SU-DHL-6 (cell line): Measurements from ENCODE around the gene CNN2.

Source experiments
- H2AFZ ChIP-seq: fragments of 200-600 bp; sonication (generic); 2 replicates; pipeline ENCODE4 v1.6.1; 2014; ENCODE audit warnings: low read depth, mild to moderate bottlenecking, moderate library complexity, mixed read lengths, antibody characterized with exemption, low read length; ENCODE audit not compliant: severe bottlenecking
- H3F3A ChIP-seq: fragments of 200-600 bp; shearing (Covaris generic); 2 replicates; pipeline ENCODE4 v1.6.0; 2016; ENCODE audit warnings: antibody characterized with exemption, mild to moderate bottlenecking; ENCODE audit not compliant: insufficient read depth
- H3K27ac ChIP-seq: fragments of 200-600 bp; sonication (generic); 2 replicates; pipeline ENCODE4 v1.5.1; 2016; ENCODE audit warnings: low read depth, mild to moderate bottlenecking, low read length, moderate library complexity, mixed read lengths
- H3K27me3 ChIP-seq: fragments of 200-600 bp; sonication (generic), shearing (Covaris generic); 2 replicates; pipeline ENCODE4 v1.6.0; 2014; ENCODE audit warnings: mild to moderate bottlenecking, low read length
- H3K36me3 ChIP-seq: fragments of 200-600 bp; sonication (generic); 2 replicates; pipeline ENCODE4 v1.6.1; 2014; ENCODE audit warnings: mild to moderate bottlenecking, low read length, mixed read lengths
- H3K4me2 ChIP-seq: fragments of 300-600, 200-600 bp; shearing (Covaris generic), sonication (generic); 2 replicates; pipeline ENCODE4 v1.6.0; 2014; ENCODE audit warnings: low read length, low read depth, mild to moderate bottlenecking; ENCODE audit not compliant: poor library complexity, severe bottlenecking
- H3K4me3 ChIP-seq: fragments of 200-600 bp; sonication (generic); 2 replicates; pipeline ENCODE4 v1.5.1; 2014; ENCODE audit warnings: antibody characterized with exemption, low read length, mild to moderate bottlenecking, mixed read lengths; ENCODE audit not compliant: insufficient read depth, poor library complexity, severe bottlenecking
- H3K79me2 ChIP-seq: fragments of 200-600 bp; sonication (generic); 2 replicates; pipeline ENCODE4 v1.6.1; 2014; ENCODE audit warnings: mild to moderate bottlenecking, low read length, moderate library complexity; ENCODE audit not compliant: insufficient read depth
- H3K9ac ChIP-seq: fragments of 200-600 bp; sonication (generic); 2 replicates; pipeline ENCODE4 v1.7.0; 2014; ENCODE audit warnings: mild to moderate bottlenecking, low read length
- H3K9me2 ChIP-seq: fragments of 200-600 bp; sonication (generic); replicated peaks from 2 replicates; pipeline ENCODE4 v1.6.1; 2014; ENCODE audit warnings: low read length; ENCODE audit not compliant: insufficient read depth
- H3K9me3 ChIP-seq: fragments of 200-600 bp; sonication (generic); 2 replicates; pipeline ENCODE4 v1.6.1; 2014; ENCODE audit warnings: low read length, mixed read lengths; ENCODE audit not compliant: insufficient read depth
- H4K20me1 ChIP-seq: fragments of 200-600 bp; sonication (generic); 2 replicates; pipeline ENCODE4 v1.6.1; 2014; ENCODE audit warnings: low read depth, mild to moderate bottlenecking, antibody characterized with exemption, low read length, moderate library complexity, mixed read lengths
- CTCF ChIP-seq: fragments of 200-600 bp; sonication (generic); IDR thresholded peaks from one replicate; pipeline ENCODE4 v1.5.1; 2017; ENCODE audit warnings: antibody characterized with exemption, mild to moderate bottlenecking, low read length, moderate library complexity; ENCODE audit not compliant: insufficient read depth, poor library complexity, severe bottlenecking
- EZH2phosphoT487 ChIP-seq: fragments of 200-600 bp; sonication (generic), shearing (Covaris generic); conservative IDR thresholded peaks from 2 replicates; pipeline ENCODE4 v1.6.1; 2018; ENCODE audit warnings: mild to moderate bottlenecking, antibody characterized with exemption, low read length, moderate library complexity, mixed read lengths

The CNN2 gene

GRCh38 chr19:995051-995827, 31.2 kb upstream of the CNN2 start:
- no peak overlapping the region for H2AFZ ChIP-seq
- no peaks in the 10 kb centered on the region for H4K20me1 ChIP-seq
- H3K4me3 ChIP-seq, result no peak overlapping the region
- H3F3A ChIP-seq, result no peaks in the 10 kb centered on the region
- no peaks in the 10 kb centered on the region for H3K27me3 ChIP-seq
- H3K9me2 ChIP-seq, result no peaks in the 10 kb centered on the region
- H3K79me2 ChIP-seq, result no peaks in the 10 kb centered on the region
- no peak for TF ChIP-seq CTCF
- no peak overlapping the region for H3K27ac ChIP-seq
- H3K9me3 ChIP-seq, result no peaks in the 10 kb centered on the region
- H3K9ac ChIP-seq, result no peak overlapping the region
- no peak overlapping the region for H3K4me2 ChIP-seq
- no peaks in the 10 kb centered on the region for H3K36me3 ChIP-seq

GRCh38 chr19:996051-996838, 30.2 kb upstream of the CNN2 start:
- Histone ChIP-seq H3F3A (no peaks in the 10 kb centered on the region), H3K27me3 (no peaks in the 10 kb centered on the region), H4K20me1 (no peaks in the 10 kb centered on the region), H3K27ac (no peak overlapping the region), H3K36me3 (no peaks in the 10 kb centered on the region), H3K4me3 (no peak overlapping the region), H3K9ac (no peak overlapping the region), H2AFZ (no peak overlapping the region), H3K9me3 (no peaks in the 10 kb centered on the region), H3K79me2 (no peaks in the 10 kb centered on the region), H3K9me2 (no peaks in the 10 kb centered on the region), H3K4me2 (no peak overlapping the region)
- TF ChIP-seq CTCF (no peak), EZH2phosphoT487 (no peak)

GRCh38 chr19:998064-998463, 28.3 kb upstream of the CNN2 start:
- H3K9me3 ChIP-seq, result no peaks in the 10 kb centered on the region
- H4K20me1 ChIP-seq, result no peaks in the 10 kb centered on the region
- H3K79me2 ChIP-seq, result no peaks in the 10 kb centered on the region
- H3K9ac ChIP-seq, result no peak overlapping the region
- H2AFZ ChIP-seq, result no peak overlapping the region
- H3K4me3 ChIP-seq, result no peak overlapping the region
- no peak overlapping the region for H3K27ac ChIP-seq
- H3K27me3 ChIP-seq, result no peaks in the 10 kb centered on the region
- no peaks in the 10 kb centered on the region for H3F3A ChIP-seq
- H3K4me2 ChIP-seq, result no peak overlapping the region
- no peaks in the 10 kb centered on the region for H3K36me3 ChIP-seq
- TF ChIP-seq CTCF, result no peak
- no peak for TF ChIP-seq EZH2phosphoT487
- H3K9me2 ChIP-seq, result no peaks in the 10 kb centered on the region
